Embryonic facial prominence (tissue), 1 donor: ENCODE data around the gene PDE4B.

ENCODE experiments used
- DNase-seq: peaks from one replicate; pipeline ENCODE4 v3.0.0-alpha.2; 2016; ENCODE audit errors: extremely low spot score

The PDE4B gene

GRCh38 chr1:66262208-66262963, 469.7 kb downstream of the PDE4B start:
- no peak for DNase-seq

- DNase-seq = no peak
These were observed 472.6 kb downstream of the PDE4B start for GRCh38 chr1:66265268-66265667.

GRCh38 chr1:66265796-66266195, 473.1 kb downstream of the PDE4B start:
- no peak for DNase-seq

GRCh38 chr1:66266350-66266749, 473.7 kb downstream of the PDE4B start:
- DNase-seq = no peak

- no peak for DNase-seq
These were observed 474.1 kb downstream of the PDE4B start for GRCh38 chr1:66266756-66267155.

- DNase-seq = no peak
These were observed 474.7 kb downstream of the PDE4B start for GRCh38 chr1:66267201-66267940.

- no peak for DNase-seq
These were observed 476.5 kb downstream of the PDE4B start for GRCh38 chr1:66269222-66269621.

- DNase-seq = no peak
These were observed 477.6 kb downstream of the PDE4B start for GRCh38 chr1:66270119-66270812.

GRCh38 chr1:66271216-66271903, 478.7 kb downstream of the PDE4B start:
- peak; percentile 91 for DNase-seq

- DNase-seq = no peak
These were observed 479.2 kb downstream of the PDE4B start for GRCh38 chr1:66271904-66272254.

- DNase-seq = no peak
These were observed 481.0 kb downstream of the PDE4B start for GRCh38 chr1:66273656-66274055.

- DNase-seq = no peak
These were observed 481.9 kb downstream of the PDE4B start for GRCh38 chr1:66274634-66275033.

GRCh38 chr1:66275083-66275482, 482.4 kb downstream of the PDE4B start:
- DNase-seq = no peak

- DNase-seq = no peak
These were observed 482.9 kb downstream of the PDE4B start for GRCh38 chr1:66275601-66276023.

- DNase-seq = no peak
These were observed 483.5 kb downstream of the PDE4B start for GRCh38 chr1:66276218-66276617.

GRCh38 chr1:66278260-66279021, 485.7 kb downstream of the PDE4B start:
- DNase-seq = no peak

GRCh38 chr1:66281808-66282207, 489.1 kb downstream of the PDE4B start:
- DNase-seq = no peak

- no peak for DNase-seq
These were observed 489.7 kb downstream of the PDE4B start for GRCh38 chr1:66282343-66282852.

GRCh38 chr1:66282891-66283621, 490.4 kb downstream of the PDE4B start:
- DNase-seq = no peak

- no peak for DNase-seq
These were observed 490.9 kb downstream of the PDE4B start for GRCh38 chr1:66283622-66284041.
